CD14-positive monocyte (primary cell): ENCODE results near the gene ST3GAL2. TPM values are rescaled to one million over a fixed set of nuclear protein-coding genes. Genes with fewer than 3 reads are reported as not detected.

ENCODE experiments used
- DNase-seq, 3 donors: peaks; one replicate each; pipeline ENCODE4 v3.0.0-alpha.2; 2011 to 2022
- H2AFZ ChIP-seq: 2 replicates; pipeline ENCODE4 v1.6.0; 2012; ENCODE audit warnings: mild to moderate bottlenecking, low read depth, low read length, inconsistent platforms; ENCODE audit not compliant: insufficient read depth, poor library complexity, severe bottlenecking
- H3K27ac ChIP-seq, 2 donors: 1 replicate in 1 of 2; 2 replicates in 1 of 2; pipeline ENCODE4 v1.5.1; 2012 to 2013; ENCODE audit warnings: low read length in 2 of 2, control low read depth in 1 of 2, inconsistent platforms in 1 of 2, low read depth in 1 of 2, mild to moderate bottlenecking in 1 of 2
- H3K27me3 ChIP-seq, 2 donors: one replicate each; pipeline versions ENCODE4 v1.6.0 to v1.6.1; 2011 to 2013; ENCODE audit warnings: low read length in 2 of 2; ENCODE audit not compliant: control insufficient read depth in 2 of 2, insufficient read depth in 2 of 2
- H3K36me3 ChIP-seq, 2 donors: replicated peaks in 1 of 2; 1 replicate in 1 of 2; 2 replicates in 1 of 2; pipeline versions ENCODE4 v1.5.1 to v1.6.1; 2012 to 2013; ENCODE audit warnings: low read length in 2 of 2, control low read depth in 1 of 2, inconsistent platforms in 1 of 2, mild to moderate bottlenecking in 1 of 2; ENCODE audit not compliant: insufficient read depth in 2 of 2, control insufficient read depth in 1 of 2
- H3K4me1 ChIP-seq, 2 donors: 1 replicate in 1 of 2; 2 replicates in 1 of 2; pipeline versions ENCODE4 v1.5.1 to v1.6.1; 2012 to 2013; ENCODE audit warnings: low read length in 2 of 2, control low read depth in 1 of 2, inconsistent platforms in 1 of 2, mild to moderate bottlenecking in 1 of 2, moderate library complexity in 1 of 2; ENCODE audit not compliant: insufficient read depth in 2 of 2, control insufficient read depth in 1 of 2
- H3K4me2 ChIP-seq: replicated peaks from 2 replicates; pipeline ENCODE3; 2012; ENCODE audit warnings: low read length, moderate library complexity, mild to moderate bottlenecking; ENCODE audit not compliant: poor library complexity, severe bottlenecking; ENCODE audit errors: extremely low read depth
- H3K4me3 ChIP-seq, 3 experiments: fragments of 200-600 bp in 1 of 3; sonication (generic) in 1 of 3; replicated peaks in 1 of 3; 1 replicate in 2 of 3; 2 replicates in 1 of 3; pipeline ENCODE4 v1.5.1; 2011 to 2013; ENCODE audit warnings: low read length in 3 of 3, mild to moderate bottlenecking in 3 of 3, control low read depth in 2 of 3, low read depth in 2 of 3, inconsistent platforms in 1 of 3, moderate library complexity in 1 of 3
- H3K79me2 ChIP-seq: 2 replicates; pipeline ENCODE4 v1.6.0; 2012; ENCODE audit warnings: mild to moderate bottlenecking, control low read depth, inconsistent platforms, low read length, moderate library complexity; ENCODE audit not compliant: insufficient read depth
- H3K9ac ChIP-seq: 2 replicates; pipeline ENCODE4 v1.6.0; 2017; ENCODE audit warnings: low read length, mild to moderate bottlenecking; ENCODE audit not compliant: insufficient read depth, poor library complexity, severe bottlenecking
- H3K9me3 ChIP-seq, 2 donors: replicated peaks in 1 of 2; 1 replicate in 1 of 2; 2 replicates in 1 of 2; pipeline versions ENCODE4 v1.5.1 to v1.6.1; 2012 to 2013; ENCODE audit warnings: low read length in 2 of 2, control low read depth in 1 of 2; ENCODE audit not compliant: control insufficient read depth in 1 of 2, insufficient read depth in 1 of 2
- H4K20me1 ChIP-seq: 2 replicates; pipeline ENCODE4 v1.6.0; 2012; ENCODE audit warnings: mild to moderate bottlenecking, low read length, control low read depth, moderate library complexity; ENCODE audit not compliant: insufficient read depth
- H3K27ac Mint-ChIP-seq, 7 donors: one replicate each; pipeline ENCODE4 v1.8.0; 2020; ENCODE audit warnings: mild to moderate bottlenecking in 7 of 7, mixed read lengths in 7 of 7, moderate library complexity in 6 of 7, inconsistent platforms in 2 of 7
- H3K27me3 Mint-ChIP-seq, 3 donors: one replicate each; pipeline ENCODE4 v1.8.0; 2021 to 2022; ENCODE audit warnings: low read depth in 3 of 3, mild to moderate bottlenecking in 3 of 3, mixed read lengths in 3 of 3, moderate library complexity in 3 of 3, inconsistent platforms in 1 of 3
- H3K36me3 Mint-ChIP-seq, 2 donors: one replicate each; pipeline ENCODE4 v1.8.0; 2020; ENCODE audit warnings: mixed read lengths in 2 of 2, inconsistent platforms in 1 of 2, mild to moderate bottlenecking in 1 of 2
- H3K4me1 Mint-ChIP-seq: one replicate; pipeline ENCODE4 v1.8.0; 2020; ENCODE audit warnings: mild to moderate bottlenecking, mixed read lengths
- H3K4me3 Mint-ChIP-seq, 2 donors: one replicate each; pipeline ENCODE4 v1.8.0; 2020; ENCODE audit warnings: mild to moderate bottlenecking in 2 of 2, mixed read lengths in 2 of 2, moderate library complexity in 1 of 2
- H3K9me3 Mint-ChIP-seq, 7 donors: one replicate each; pipeline ENCODE4 v1.8.0; 2020 to 2022; ENCODE audit warnings: mixed read lengths in 7 of 7, mild to moderate bottlenecking in 6 of 7, moderate library complexity in 6 of 7, inconsistent platforms in 2 of 7
- WGBS: methylation state at CpG from one replicate; pipeline ENCODE4 v1.1.5; 2013; ENCODE audit warnings: missing lambda C conversion rate; ENCODE audit not compliant: insufficient coverage; 5-methylcytosine and 5-hydroxymethylcytosine counted together
- intact Hi-C, 2 donors: fragments of 100-400 bp; cut with micrococcal nuclease; formaldehyde crosslinking; loops; one replicate each; pipeline versions ENCODE4 v1.15.0 to v1.15.1; 2023
- polyA plus RNA-seq, 3 donors: library from polyadenylated mRNA; depleted of rRNA in 1 of 3; unstranded in 2 of 3; stranded (reverse) in 1 of 3; fragments of 300-500 nt in 2 of 3; fragments of >200 nt in 1 of 3; fragmentation: Illumina TruSeq in 2 of 3; gene quantifications; 1 replicate in 2 of 3; 2 replicates in 1 of 3; pipeline ENCODE4 v1.2.3, GENCODE V29; 2012 to 2021
- TF ChIP-seq, protein P1 (sequence below): fragments of 200-600 bp; IDR thresholded peaks from one replicate; pipeline ENCODE4 v1.8.0; 2022; ENCODE audit warnings: antibody characterized with exemption, mild to moderate bottlenecking

The ST3GAL2 gene
- polyA plus RNA-seq, 3 donors = 13.5 to 20.0 (median 18.4) TPM

DNA sequence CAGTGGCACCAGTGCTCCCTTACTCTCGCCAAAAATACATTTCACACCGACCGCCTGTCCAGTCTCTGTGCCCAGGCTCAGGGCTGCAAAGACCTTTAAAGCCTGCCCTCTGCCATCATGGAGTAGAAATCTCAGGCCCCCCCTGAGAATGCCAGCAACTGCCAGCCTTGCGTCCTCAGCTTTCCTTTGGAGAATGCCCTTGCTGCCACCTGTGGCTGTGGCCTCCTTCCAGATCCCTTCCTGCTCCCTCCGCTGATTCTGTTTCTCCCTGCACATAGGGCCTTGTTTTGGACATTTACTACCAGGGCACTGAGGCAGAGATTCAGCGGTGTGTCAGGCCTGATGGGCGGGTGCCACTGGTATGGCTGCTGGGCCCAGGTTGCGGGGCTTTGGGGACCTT, 28.7 kb upstream of the ST3GAL2 start:
- Histone ChIP-seq H3K4me3 (no peak overlapping the region), H4K20me1 (no peaks in the 10 kb centered on the region), H3K79me2 (no peaks in the 10 kb centered on the region), H3K4me1 (peaks cover 13 to 14% of the 10 kb centered on the region in 2 donors), H3K9ac (no peak overlapping the region), H2AFZ (no peak overlapping the region), H3K36me3 (peaks cover 18 to 24% of the 10 kb centered on the region in 2 donors), H3K27ac (no peak overlapping the region), H3K27me3 (no peaks in the 10 kb centered on the region), H3K4me2 (no peak overlapping the region), H3K9me3 (no peaks in the 10 kb centered on the region)
- intact Hi-C loops = no loop called here
- H3K4me3 Mint-ChIP-seq = no peak overlapping the region
- peaks cover 13% of the 10 kb centered on the region for H3K4me1 Mint-ChIP-seq
- H3K27ac Mint-ChIP-seq = peak overlapping the region in 1 of 7 donors; percentile 25
- H3K9me3 Mint-ChIP-seq = no peaks in the 10 kb centered on the region
- TF ChIP-seq, protein P1, sequence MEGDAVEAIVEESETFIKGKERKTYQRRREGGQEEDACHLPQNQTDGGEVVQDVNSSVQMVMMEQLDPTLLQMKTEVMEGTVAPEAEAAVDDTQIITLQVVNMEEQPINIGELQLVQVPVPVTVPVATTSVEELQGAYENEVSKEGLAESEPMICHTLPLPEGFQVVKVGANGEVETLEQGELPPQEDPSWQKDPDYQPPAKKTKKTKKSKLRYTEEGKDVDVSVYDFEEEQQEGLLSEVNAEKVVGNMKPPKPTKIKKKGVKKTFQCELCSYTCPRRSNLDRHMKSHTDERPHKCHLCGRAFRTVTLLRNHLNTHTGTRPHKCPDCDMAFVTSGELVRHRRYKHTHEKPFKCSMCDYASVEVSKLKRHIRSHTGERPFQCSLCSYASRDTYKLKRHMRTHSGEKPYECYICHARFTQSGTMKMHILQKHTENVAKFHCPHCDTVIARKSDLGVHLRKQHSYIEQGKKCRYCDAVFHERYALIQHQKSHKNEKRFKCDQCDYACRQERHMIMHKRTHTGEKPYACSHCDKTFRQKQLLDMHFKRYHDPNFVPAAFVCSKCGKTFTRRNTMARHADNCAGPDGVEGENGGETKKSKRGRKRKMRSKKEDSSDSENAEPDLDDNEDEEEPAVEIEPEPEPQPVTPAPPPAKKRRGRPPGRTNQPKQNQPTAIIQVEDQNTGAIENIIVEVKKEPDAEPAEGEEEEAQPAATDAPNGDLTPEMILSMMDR = no peak
- H3K36me3 Mint-ChIP-seq = peaks cover 18 to 48% of the 10 kb centered on the region in 2 donors
- no peaks in the 10 kb centered on the region for H3K27me3 Mint-ChIP-seq
- no peak for DNase-seq
- WGBS = 99% methylated on average over 8 of the region's 8 CpGs

DNA sequence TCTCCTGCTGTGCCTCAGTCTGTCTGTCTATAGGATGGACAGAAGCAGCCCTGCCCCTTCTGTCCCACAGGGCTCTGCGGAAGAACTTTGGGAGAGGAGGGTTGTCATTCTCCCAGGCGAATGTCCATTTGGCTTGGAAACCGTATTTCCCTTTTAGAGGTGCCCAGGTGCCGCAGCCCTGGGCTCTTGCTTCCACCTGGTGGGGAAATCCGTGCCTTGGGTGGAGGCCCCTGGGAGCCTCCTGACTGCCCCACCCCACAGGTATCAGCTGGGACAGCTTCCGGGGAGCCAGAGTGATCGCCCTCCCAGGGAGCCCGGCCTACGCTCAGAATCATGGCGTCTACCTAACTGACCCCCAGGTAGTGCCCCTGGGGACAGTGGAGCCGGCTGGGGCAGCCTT, 28.2 kb upstream of the ST3GAL2 start:
- H2AFZ ChIP-seq = no peak overlapping the region
- intact Hi-C loops = no loop called here
- no peaks in the 10 kb centered on the region for H3K9me3 ChIP-seq
- no peaks in the 10 kb centered on the region for H3K79me2 ChIP-seq
- Mint-ChIP-seq H3K9me3 (no peaks in the 10 kb centered on the region), H3K27ac (no peak overlapping the region), H3K4me1 (peaks cover 13% of the 10 kb centered on the region), H3K4me3 (no peak overlapping the region), H3K36me3 (peaks cover 18 to 47% of the 10 kb centered on the region in 2 donors), H3K27me3 (no peaks in the 10 kb centered on the region)
- H4K20me1 ChIP-seq = no peaks in the 10 kb centered on the region
- no peak overlapping the region for H3K4me3 ChIP-seq
- H3K9ac ChIP-seq = no peak overlapping the region
- WGBS = 92% methylated on average over 9 of the region's 11 CpGs
- H3K27me3 ChIP-seq = no peaks in the 10 kb centered on the region
- no peak for DNase-seq
- H3K4me2 ChIP-seq = no peak overlapping the region
- TF ChIP-seq, protein P1 = no peak
- H3K4me1 ChIP-seq = peaks cover 12 to 14% of the 10 kb centered on the region in 2 donors
- no peak overlapping the region for H3K27ac ChIP-seq
- peaks cover 18 to 23% of the 10 kb centered on the region in 2 donors for H3K36me3 ChIP-seq
